DOHH2 (cell line): ENCODE data around the gene CA14.
"Not testable (repeated sequence)": the region's sequence is repeated elsewhere in the genome, so short reads cannot be mapped to it uniquely, and the experiment has no call there.

Source experiments
- H3F3A ChIP-seq: fragments of 200-600 bp; sonication (generic), shearing (Covaris generic); 2 replicates; pipeline ENCODE4 v1.6.0; 2016; ENCODE audit warnings: antibody characterized with exemption, mild to moderate bottlenecking; ENCODE audit not compliant: control insufficient read depth, insufficient read depth
- H3K27ac ChIP-seq: fragments of 200-600 bp; sonication (generic); 2 replicates; pipeline ENCODE4 v1.5.1; 2014; ENCODE audit warnings: low read depth, mild to moderate bottlenecking, low read length, moderate library complexity
- H3K27me3 ChIP-seq: fragments of 200-600 bp; sonication (generic); 2 replicates; pipeline ENCODE4 v1.6.1; 2014; ENCODE audit warnings: mild to moderate bottlenecking, low read length, mixed read lengths; ENCODE audit not compliant: control insufficient read depth
- H3K36me3 ChIP-seq: fragments of 200-600 bp; sonication (generic); 2 replicates; pipeline ENCODE4 v1.6.1; 2014; ENCODE audit warnings: mild to moderate bottlenecking, low read length, moderate library complexity, mixed read lengths; ENCODE audit not compliant: control insufficient read depth
- H3K4me1 ChIP-seq: fragments of 200-600 bp; sonication (generic); 2 replicates; pipeline ENCODE4 v1.6.1; 2014; ENCODE audit warnings: mild to moderate bottlenecking, low read length, mixed read lengths; ENCODE audit not compliant: control insufficient read depth
- H3K4me2 ChIP-seq: fragments of 200-600 bp; sonication (generic); 2 replicates; pipeline ENCODE4 v1.6.0; 2014; ENCODE audit warnings: mild to moderate bottlenecking, low read length, moderate library complexity
- H3K4me3 ChIP-seq: fragments of 200-600 bp; sonication (generic); 2 replicates; pipeline ENCODE4 v1.5.1; 2014; ENCODE audit warnings: mild to moderate bottlenecking, low read length, mixed read lengths
- H3K79me2 ChIP-seq: fragments of 200-600 bp; sonication (generic); 2 replicates; pipeline ENCODE4 v1.6.1; 2014; ENCODE audit warnings: mild to moderate bottlenecking, low read length, mixed read lengths; ENCODE audit not compliant: control insufficient read depth
- H3K9me2 ChIP-seq: fragments of 200-600 bp; sonication (generic); replicated peaks from 2 replicates; pipeline ENCODE4 v1.6.1; 2014; ENCODE audit warnings: mild to moderate bottlenecking, low read length, mixed read lengths; ENCODE audit not compliant: control insufficient read depth
- H3K9me3 ChIP-seq: fragments of 200-600 bp; sonication (generic); 2 replicates; pipeline ENCODE4 v1.6.1; 2014; ENCODE audit warnings: antibody characterized with exemption, low read length, mixed read lengths; ENCODE audit not compliant: control insufficient read depth, insufficient read depth
- H4K20me1 ChIP-seq: fragments of 200-600 bp; sonication (generic); 2 replicates; pipeline ENCODE4 v1.6.0; 2014; ENCODE audit warnings: low read depth, mild to moderate bottlenecking, antibody characterized with exemption, low read length, moderate library complexity; ENCODE audit not compliant: control insufficient read depth, insufficient read depth
- CTCF ChIP-seq: fragments of 200-600 bp; sonication (generic); IDR thresholded peaks from one replicate; pipeline ENCODE4 v1.5.1; 2014; ENCODE audit warnings: antibody characterized with exemption, mild to moderate bottlenecking, low read depth, low read length; ENCODE audit not compliant: poor library complexity, severe bottlenecking
- EZH2phosphoT487 ChIP-seq: fragments of 200-600 bp; sonication (generic); IDR thresholded peaks from 2 replicates; pipeline ENCODE4 v1.6.1; 2017; ENCODE audit warnings: borderline replicate concordance, mild to moderate bottlenecking, antibody characterized with exemption, low read length, moderate library complexity, mixed read lengths

Gene CA14

GRCh38 chr1:150257624-150258585 is at the start of gene CA14:
Gene CA14, plus strand, starts transcription at chr1:150257774. Its CDS starts 355 bp downstream, at chr1:150258129.
- H3K36me3 ChIP-seq, result no peaks in the 10 kb centered on the region
- peaks cover 42% of the 10 kb centered on the region for H3K27me3 ChIP-seq
- H3K4me1 ChIP-seq, result peaks cover 29% of the 10 kb centered on the region
- no peak within 1 kb of the TSS for H3K4me3 ChIP-seq
- no peaks in the 10 kb centered on the region for H3F3A ChIP-seq
- no peak within 1 kb of the TSS for H3K4me2 ChIP-seq
- H3K79me2 ChIP-seq, result no peaks in the 10 kb centered on the region
- H3K27ac ChIP-seq, result no peak within 1 kb of the TSS
- no peaks in the 10 kb centered on the region for H3K9me3 ChIP-seq
- H3K9me2 ChIP-seq, result no peaks in the 10 kb centered on the region
- no peak for TF ChIP-seq CTCF
- no peak for TF ChIP-seq EZH2phosphoT487
- no peaks in the 10 kb centered on the region for H4K20me1 ChIP-seq

- H3K36me3 ChIP-seq, H3K27me3 ChIP-seq, H3F3A ChIP-seq, H3K27ac ChIP-seq, H3K9me3 ChIP-seq, H3K79me2 ChIP-seq, H3K4me2 ChIP-seq, H3K4me1 ChIP-seq, H3K4me3 ChIP-seq, H3K9me2 ChIP-seq, H4K20me1 ChIP-seq: not testable (repeated sequence)
Observed at GRCh38 chr1:150208460-150208859, 49.1 kb upstream of the CA14 start.

- TF ChIP-seq CTCF (no peak), EZH2phosphoT487 (no peak)
- peaks cover 12% of the 10 kb centered on the region for H3K4me1 ChIP-seq
- no peak overlapping the region for H3K4me2 ChIP-seq
- no peaks in the 10 kb centered on the region for H3K79me2 ChIP-seq
- H3K36me3 ChIP-seq, result no peaks in the 10 kb centered on the region
- H3F3A ChIP-seq, result peaks cover 8% of the 10 kb centered on the region
- no peaks in the 10 kb centered on the region for H3K9me2 ChIP-seq
- no peaks in the 10 kb centered on the region for H4K20me1 ChIP-seq
- peaks cover 2% of the 10 kb centered on the region; the same call in 1 of the 2 replicates for H3K27me3 ChIP-seq
- no peak overlapping the region for H3K27ac ChIP-seq
- no peaks in the 10 kb centered on the region for H3K9me3 ChIP-seq
- H3K4me3 ChIP-seq, result no peak overlapping the region
Observed at GRCh38 chr1:150210091-150210490, 47.5 kb upstream of the CA14 start.

- Histone ChIP-seq H3K4me2 (no peak overlapping the region), H3K4me3 (no peak overlapping the region), H3K27me3 (no peaks in the 10 kb centered on the region), H3K9me2 (no peaks in the 10 kb centered on the region), H3K27ac (no peak overlapping the region), H4K20me1 (no peaks in the 10 kb centered on the region), H3K4me1 (peaks cover 12% of the 10 kb centered on the region), H3F3A (peaks cover 8% of the 10 kb centered on the region), H3K79me2 (no peaks in the 10 kb centered on the region), H3K9me3 (no peaks in the 10 kb centered on the region), H3K36me3 (no peaks in the 10 kb centered on the region)
- TF ChIP-seq CTCF, result no peak
- TF ChIP-seq EZH2phosphoT487, result no peak
Observed at GRCh38 chr1:150210706-150211105, 46.9 kb upstream of the CA14 start.
